Measurements from ENCODE around the gene NELFB. TPM values are rescaled to one million over a fixed set of nuclear protein-coding genes. Genes with fewer than 3 reads are reported as not detected.
A peak's percentile ranks its signal among the peaks of the same experiment; 100 is the strongest.

Gene NELFB
- total RNA-seq, 4 donors from 2014 or later: 26.1 to 41.4 (median 35.2) TPM

- no peaks in the 10 kb centered on the region for H3K36me3 ChIP-seq
- 54% methylated on average over 7 of the region's 30 CpGs; no CpG with 5 or more reads in 1 of the 2 donors for WGBS, 2 donors
- H3K4me1 ChIP-seq: peaks cover 62 to 90% (median 66%) of the 10 kb centered on the region in 3 donors
- intact Hi-C loops (cut with DNase I): no loop called here
- no peak for DNase-seq
- H3K4me3 ChIP-seq: peak overlapping the region in 2 of 4 donors; percentile 14 to 54
- TF ChIP-seq CTCF (IDR thresholded peaks at IDR 0.05) (no peak), POLR2A (IDR thresholded peaks at IDR 0.05) (no peak)
- peaks cover 0 to 42% (median 0%) of the 10 kb centered on the region in 4 donors for H3K27me3 ChIP-seq
- no peaks in the 10 kb centered on the region for H3K9me3 ChIP-seq
- H3K27ac ChIP-seq: peak overlapping the region in 1 of 4 donors; percentile 9
Observed at GRCh38 chr9:137307255-137308056, 52.3 kb downstream of the NELFB start.

DNA sequence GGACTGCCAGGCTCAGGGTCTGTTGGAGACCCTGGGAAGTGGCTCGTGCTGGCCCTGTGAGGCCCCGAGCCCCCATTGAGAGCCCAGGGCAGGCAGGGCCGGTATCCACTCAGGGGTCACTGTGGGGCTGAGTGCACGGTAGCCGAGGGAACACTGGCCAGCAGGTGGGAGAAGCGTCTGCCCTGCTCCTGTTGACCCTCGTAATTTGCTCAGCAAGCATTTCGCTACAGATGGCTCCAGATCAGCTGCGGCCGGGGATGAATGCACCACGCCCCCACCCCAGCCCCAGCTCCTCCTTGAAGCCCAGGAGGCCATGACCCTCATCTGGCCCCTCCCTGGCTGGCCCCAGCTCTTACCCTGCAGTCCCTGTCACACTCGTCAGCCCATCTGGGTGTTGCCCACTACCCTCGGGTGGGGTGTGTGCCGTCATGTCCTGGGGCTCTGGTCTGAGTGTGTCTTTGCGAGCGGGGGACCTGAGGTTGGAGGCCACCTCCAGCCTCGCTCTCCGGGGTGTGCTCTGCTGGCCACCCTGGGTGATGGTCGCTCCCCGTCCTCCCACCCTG lies 53.0 kb downstream of the NELFB start:
- WGBS, 2 donors: 59 to 83% methylated on average over 6 to 9 of the region's 20 CpGs
- H3K4me3 ChIP-seq: no peak overlapping the region
- TF ChIP-seq POLR2A (IDR thresholded peaks at IDR 0.05) (no peak), CTCF (IDR thresholded peaks at IDR 0.05) (no peak)
- H3K4me1 ChIP-seq: peaks cover 62 to 90% (median 66%) of the 10 kb centered on the region in 3 donors
- DNase-seq: no peak
- H3K9me3 ChIP-seq: no peaks in the 10 kb centered on the region
- intact Hi-C loops (cut with DNase I): no loop called here
- peak overlapping the region in 1 of 4 donors; percentile 9 for H3K27ac ChIP-seq
- peaks cover 0 to 42% (median 0%) of the 10 kb centered on the region in 4 donors for H3K27me3 ChIP-seq
- no peaks in the 10 kb centered on the region for H3K36me3 ChIP-seq

GRCh38 chr9:137309368-137310188 lies 54.5 kb downstream of the NELFB start:
- H3K27me3 ChIP-seq: peaks cover 0 to 37% (median 0%) of the 10 kb centered on the region in 4 donors
- no peaks in the 10 kb centered on the region for H3K9me3 ChIP-seq
- WGBS, 2 donors: 79 to 85% methylated on average over 4 to 8 of the region's 15 CpGs
- H3K36me3 ChIP-seq: no peaks in the 10 kb centered on the region
- intact Hi-C loops (cut with DNase I): no loop called here
- H3K4me3 ChIP-seq: no peak overlapping the region
- H3K4me1 ChIP-seq: peaks cover 62 to 90% (median 66%) of the 10 kb centered on the region in 3 donors
- no peak for DNase-seq
- H3K27ac ChIP-seq: peak overlapping the region; percentile 90 to 95 (median 92)
- TF ChIP-seq POLR2A (IDR thresholded peaks at IDR 0.05): no peak
- no peak for TF ChIP-seq CTCF (IDR thresholded peaks at IDR 0.05)

DNA sequence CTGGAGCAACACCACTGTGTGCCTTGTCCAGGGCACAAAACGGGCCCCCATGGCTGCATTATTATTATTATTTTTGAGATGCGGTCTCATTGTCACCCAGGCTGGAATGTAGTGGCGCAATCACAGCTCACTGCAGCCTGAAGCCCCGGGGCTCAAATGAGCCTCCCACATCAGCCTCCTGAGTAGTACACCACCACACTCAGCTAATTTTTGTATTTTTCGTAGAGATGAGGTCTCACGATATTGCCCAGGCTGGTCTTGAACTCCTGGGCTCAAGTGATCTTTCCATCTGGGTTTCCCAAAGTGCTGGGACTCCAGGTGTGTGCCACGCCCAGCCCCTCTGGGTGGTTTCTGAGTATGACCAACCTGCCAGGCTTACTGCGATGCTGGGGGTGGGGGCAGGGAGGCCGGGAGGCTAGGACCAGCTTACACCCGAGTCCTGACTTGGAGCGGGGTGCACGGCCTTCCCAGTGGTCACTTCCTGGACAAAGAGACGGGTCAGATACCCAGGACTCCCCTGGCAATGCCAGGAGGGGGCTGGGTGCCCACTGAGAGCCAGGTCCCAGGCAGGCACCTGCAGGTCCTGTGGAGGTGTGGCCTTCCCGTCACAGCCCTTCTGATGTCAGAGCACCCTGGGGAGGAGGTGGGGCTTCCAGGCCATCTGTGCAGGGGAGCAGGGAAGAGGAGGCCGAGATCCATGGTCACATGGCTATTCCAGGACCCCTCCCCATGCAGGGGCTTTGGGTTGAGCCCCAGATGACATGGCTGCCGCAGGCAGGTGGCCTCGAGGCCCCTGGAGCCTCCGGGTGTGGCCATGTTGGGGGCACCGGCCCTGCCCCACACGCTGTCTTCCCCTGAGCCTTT lies 55.3 kb downstream of the NELFB start:
- H3K27ac ChIP-seq: peak overlapping the region; percentile 90 to 95 (median 92)
- no peak overlapping the region for H3K4me3 ChIP-seq
- intact Hi-C loops (cut with DNase I): no loop called here

More for the DNA sequence above, 55.3 kb downstream of the NELFB start:
- no peaks in the 10 kb centered on the region for H3K36me3 ChIP-seq
- no peak for DNase-seq
- peaks cover 0 to 35% (median 0%) of the 10 kb centered on the region in 4 donors for H3K27me3 ChIP-seq
- no peaks in the 10 kb centered on the region for H3K9me3 ChIP-seq
- TF ChIP-seq POLR2A (IDR thresholded peaks at IDR 0.05) (peak in 1 of 4 donors; percentile 18), CTCF (IDR thresholded peaks at IDR 0.05) (no peak)
- H3K4me1 ChIP-seq: peaks cover 61 to 90% (median 66%) of the 10 kb centered on the region in 3 donors
- WGBS, 2 donors: 49 to 54% methylated on average over 7 to 10 of the region's 20 CpGs
